Effector CD8-positive, alpha-beta T cell (primary cell): ENCODE data around the gene DMRTC1B.
"Not testable (repeated sequence)": the region's sequence is repeated elsewhere in the genome, so short reads cannot be mapped to it uniquely, and the experiment has no call there.

Experiments used
- DNase-seq: peaks from one replicate; lab custom pipeline; 2025; lab: John Stamatoyannopoulos, UW
- total RNA-seq, 4 experiments: gene quantifications; one replicate each; lab custom pipeline; 2026; lab: John Stamatoyannopoulos, UW

DMRTC1B gene, protein sequence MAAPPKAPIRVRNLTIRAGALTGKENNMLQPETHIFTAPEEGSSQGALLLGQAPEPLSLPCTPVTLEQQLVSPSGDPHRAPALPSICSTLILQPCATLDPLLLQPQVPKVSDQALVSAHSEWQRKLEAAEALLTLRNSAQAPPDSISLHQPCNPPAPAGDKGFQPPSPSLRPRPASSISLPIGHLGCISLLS
- 0 reads per million in 4 experiments for total RNA-seq

GRCh38 chrX:72776653-72777466 is at the start of gene DMRTC1B:
Gene DMRTC1B (plus strand): TSS chrX:72776890. CDS start chrX:72845136, 68,246 bp downstream.
- not testable (repeated sequence) for DNase-seq

DNA sequence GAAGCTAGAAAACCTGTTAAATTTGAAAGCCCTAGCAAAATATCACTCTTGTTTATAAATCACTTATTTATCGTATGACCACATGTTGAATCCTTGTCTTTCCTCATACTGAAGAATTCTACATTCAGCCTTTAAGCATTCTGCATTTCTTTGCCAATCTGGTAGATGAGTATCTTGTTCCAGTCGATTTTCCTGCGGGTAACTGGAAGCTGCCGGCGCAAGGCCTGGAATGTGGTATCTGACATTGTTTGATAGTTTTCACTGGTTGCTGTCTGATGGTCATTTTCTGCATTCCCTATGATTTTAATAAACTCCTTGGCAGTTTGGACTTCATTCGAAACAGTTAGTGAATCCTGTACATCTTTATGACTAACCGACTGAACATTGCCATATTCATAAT is 48.8 kb upstream of the DMRTC1B start:
- DNase-seq: no peak

- DNase-seq: not testable (repeated sequence)
Measured at GRCh38 chrX:72733636-72734035, 43.1 kb upstream of the DMRTC1B start.

GRCh38 chrX:72735561-72735960 is 41.1 kb upstream of the DMRTC1B start:
- no peak for DNase-seq

GRCh38 chrX:72745546-72745945 is 31.1 kb upstream of the DMRTC1B start:
- DNase-seq: not testable (repeated sequence)

GRCh38 chrX:72748545-72748944 is 28.1 kb upstream of the DMRTC1B start:
- DNase-seq: not testable (repeated sequence)

- DNase-seq: not testable (repeated sequence)
Measured at GRCh38 chrX:72760454-72760853, 16.2 kb upstream of the DMRTC1B start.

DNA sequence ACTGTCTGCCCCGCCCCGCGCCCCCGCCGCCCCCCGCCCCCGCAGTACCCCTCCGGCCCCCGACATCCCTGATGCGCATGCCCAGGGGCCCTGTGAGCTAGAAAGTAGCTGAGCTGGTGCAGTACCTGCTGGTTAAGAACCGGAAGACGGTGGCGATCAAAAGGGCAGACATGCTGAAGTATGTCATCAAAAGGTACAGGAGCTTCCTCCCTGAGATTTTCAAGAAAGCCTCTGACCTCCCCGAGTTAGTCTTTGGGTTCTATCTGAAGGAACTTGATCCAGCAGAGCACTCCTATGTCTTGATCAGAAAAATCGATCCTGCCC is 739 bp downstream of the DMRTC1B start:
- not testable (repeated sequence) for DNase-seq

GRCh38 chrX:72778146-72778545 is 1.5 kb downstream of the DMRTC1B start:
- not testable (repeated sequence) for DNase-seq

- DNase-seq: not testable (repeated sequence)
Measured at GRCh38 chrX:72782560-72782959, 5.9 kb downstream of the DMRTC1B start, which contains the start of gene FAM236B. Gene FAM236B (minus strand): TSS chrX:72782660. CDS start chrX:72782560, 100 bp downstream.

DNA sequence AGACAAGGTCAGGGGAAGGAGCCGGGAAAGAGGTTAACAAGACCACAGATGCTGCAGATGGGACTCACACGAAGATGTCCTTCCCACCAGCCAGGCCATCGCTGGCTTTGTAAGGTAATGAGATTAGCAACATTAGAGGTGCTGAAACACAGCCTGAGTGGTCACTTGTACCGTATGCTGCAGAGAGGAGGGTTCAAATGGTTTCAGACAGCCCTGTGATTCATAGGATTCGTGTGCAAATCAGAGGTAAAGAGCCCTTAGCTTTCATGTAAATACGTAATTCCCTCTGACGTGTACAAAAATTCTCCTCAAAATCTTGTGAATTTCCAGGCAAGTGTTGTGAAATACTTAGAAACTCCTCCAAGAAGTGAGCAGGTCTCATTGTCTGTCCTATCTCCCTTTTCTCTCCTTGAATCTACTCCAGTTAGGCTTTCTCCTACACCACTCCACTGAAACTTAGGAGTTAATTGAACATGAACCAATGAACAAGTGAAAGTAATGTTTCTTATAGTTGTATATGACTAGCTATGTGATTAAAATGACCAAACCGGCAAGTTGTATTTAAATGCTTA is 6.8 kb downstream of the DMRTC1B start:
- not testable (repeated sequence) for DNase-seq

DNA sequence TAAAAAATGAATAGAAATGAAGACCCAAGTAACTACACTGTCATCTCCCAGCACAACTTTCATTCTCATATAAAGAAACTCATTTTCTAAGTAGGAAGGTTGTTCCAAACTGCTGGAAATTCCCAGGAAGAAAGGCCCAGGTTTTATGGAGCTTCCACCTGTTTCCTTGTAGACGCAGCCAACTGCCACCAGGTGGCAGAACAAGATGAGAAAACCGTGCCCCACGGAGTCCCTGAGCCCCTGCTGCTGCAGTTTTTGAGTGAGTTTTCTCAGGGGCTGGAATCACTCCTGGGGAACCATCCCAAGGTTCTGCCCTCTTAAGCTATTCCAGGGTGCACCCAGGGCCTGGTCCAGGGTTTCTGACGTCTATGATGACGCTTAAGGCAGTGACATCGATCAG is 7.3 kb downstream of the DMRTC1B start:
- DNase-seq: not testable (repeated sequence)

DNA sequence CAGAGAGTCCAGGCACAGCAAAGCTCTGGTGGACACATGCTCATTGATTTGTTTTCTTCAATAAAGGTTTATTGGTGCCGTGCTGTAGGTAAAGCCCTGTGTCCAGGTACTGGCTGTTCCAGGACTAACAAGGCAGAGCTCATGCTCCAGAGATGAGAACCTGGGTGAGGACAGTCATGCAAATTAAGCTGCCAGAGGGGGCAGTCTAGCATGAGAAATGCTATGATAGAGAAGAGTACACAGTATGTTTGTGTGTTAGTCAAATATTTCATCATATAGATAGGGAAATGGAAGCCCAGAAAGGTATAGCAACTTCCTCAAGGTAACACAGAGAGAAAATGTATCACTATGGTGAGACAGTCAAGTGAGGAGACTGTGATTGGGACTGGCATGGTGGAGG is 11.5 kb downstream of the DMRTC1B start:
- DNase-seq: not testable (repeated sequence)

DNA sequence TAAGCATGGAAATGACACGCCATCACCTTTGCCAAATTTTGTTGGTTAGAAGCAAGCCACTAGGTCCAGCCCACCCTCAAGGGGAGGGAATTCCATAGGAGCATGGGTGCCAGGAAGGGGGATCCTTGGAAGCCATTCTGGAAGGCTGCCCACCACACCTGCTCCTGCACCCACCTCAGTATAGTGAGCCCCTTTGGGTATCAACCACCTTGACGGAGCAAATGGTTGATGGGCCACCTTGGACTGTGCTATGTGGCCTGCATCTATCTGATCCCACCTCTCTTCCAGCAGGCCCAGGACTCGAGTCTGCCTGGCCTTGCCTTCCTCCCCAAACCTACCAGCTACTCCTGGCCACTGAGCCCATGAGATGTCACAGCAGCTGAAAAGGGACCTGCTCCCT is 13.7 kb downstream of the DMRTC1B start:
- not testable (repeated sequence) for DNase-seq

- not testable (repeated sequence) for DNase-seq
Measured at GRCh38 chrX:72808110-72808509, 31.4 kb downstream of the DMRTC1B start, which contains the start of gene FAM236D. Gene FAM236D (minus strand): TSS chrX:72808210. CDS start chrX:72808110, 100 bp downstream.

DNA sequence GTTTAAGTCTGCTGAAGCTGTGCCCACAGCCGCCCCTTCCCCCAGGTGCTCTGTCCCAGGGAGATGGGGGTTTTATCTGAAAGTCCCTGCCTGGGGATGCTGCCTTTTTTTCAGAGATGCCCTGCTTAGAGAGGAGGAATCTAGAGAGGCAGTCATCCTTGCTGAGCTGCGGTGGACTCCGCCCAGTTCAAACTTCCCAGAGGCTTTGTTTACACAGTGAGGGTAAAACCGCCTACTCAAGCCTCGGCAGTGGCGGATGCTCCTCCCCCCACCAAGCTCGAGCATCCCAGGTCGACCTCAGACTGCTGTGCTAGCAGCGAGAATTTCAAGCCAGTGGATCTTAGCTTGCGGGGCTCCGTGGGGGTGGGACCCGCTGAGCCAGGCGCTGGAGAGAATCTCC is 54.0 kb downstream of the DMRTC1B start:
- DNase-seq: not testable (repeated sequence)

GRCh38 chrX:72837532-72837931 is 60.8 kb downstream of the DMRTC1B start:
- DNase-seq: not testable (repeated sequence)

- DNase-seq: not testable (repeated sequence)
Measured at GRCh38 chrX:72882898-72883297, 106.2 kb downstream of the DMRTC1B start.

- DNase-seq: not testable (repeated sequence)
Measured at GRCh38 chrX:72889740-72890139, 113.0 kb downstream of the DMRTC1B start.
